Kasumi-1 (cell line): ENCODE data around the gene IRAG1.
"Not testable (repeated sequence)": the region's sequence is repeated elsewhere in the genome, so short reads cannot be mapped to it uniquely, and the experiment has no call there.

Experiments used
- DNase-seq, 2 experiments: peaks; one replicate each; lab custom pipeline; 2025; lab: John Stamatoyannopoulos, UW

The IRAG1 gene

DNA sequence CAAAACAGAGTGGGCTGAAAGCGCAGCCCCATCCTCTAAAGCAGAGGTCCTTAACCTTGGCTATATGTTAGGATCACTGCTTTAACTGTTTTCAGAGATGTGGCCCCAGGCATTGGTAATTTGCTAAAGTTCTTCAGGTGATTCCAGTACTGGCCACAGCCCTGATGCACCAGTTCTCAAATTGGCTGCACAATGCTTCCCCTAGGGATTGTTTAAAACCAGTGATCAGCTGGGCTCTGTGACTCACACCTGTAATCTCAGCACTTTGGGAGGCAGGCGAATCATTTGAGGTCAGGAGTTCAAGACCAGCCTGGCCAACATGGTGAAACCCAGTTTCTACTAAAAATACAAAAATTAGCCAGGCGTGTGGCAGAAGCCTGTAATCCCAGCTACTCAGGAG, 8.4 kb upstream of the IRAG1 start:
- DNase-seq = no peak

DNA sequence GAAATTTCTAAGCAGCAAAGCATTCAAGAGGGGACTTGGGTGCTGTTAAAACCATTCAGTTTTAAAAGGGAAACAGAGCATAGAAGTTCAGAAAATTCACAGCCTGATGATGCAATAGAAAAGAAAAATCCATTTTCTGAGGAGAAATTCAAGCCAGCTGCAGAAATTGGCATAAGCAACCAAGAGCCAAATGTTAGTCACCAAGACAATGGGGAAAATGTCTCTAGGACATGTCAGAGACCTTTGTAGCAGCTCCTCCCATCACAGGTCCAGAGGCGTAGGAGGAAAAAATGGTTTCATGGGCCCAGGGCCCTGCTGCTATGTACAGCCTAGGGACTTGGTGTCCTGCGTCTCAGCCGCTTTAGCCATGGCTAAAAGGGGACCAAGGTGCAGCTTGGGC, 5.5 kb upstream of the IRAG1 start:
- DNase-seq = no peak

GRCh38 chr11:10697323-10697620, 3.7 kb upstream of the IRAG1 start:
- no peak for DNase-seq

DNA sequence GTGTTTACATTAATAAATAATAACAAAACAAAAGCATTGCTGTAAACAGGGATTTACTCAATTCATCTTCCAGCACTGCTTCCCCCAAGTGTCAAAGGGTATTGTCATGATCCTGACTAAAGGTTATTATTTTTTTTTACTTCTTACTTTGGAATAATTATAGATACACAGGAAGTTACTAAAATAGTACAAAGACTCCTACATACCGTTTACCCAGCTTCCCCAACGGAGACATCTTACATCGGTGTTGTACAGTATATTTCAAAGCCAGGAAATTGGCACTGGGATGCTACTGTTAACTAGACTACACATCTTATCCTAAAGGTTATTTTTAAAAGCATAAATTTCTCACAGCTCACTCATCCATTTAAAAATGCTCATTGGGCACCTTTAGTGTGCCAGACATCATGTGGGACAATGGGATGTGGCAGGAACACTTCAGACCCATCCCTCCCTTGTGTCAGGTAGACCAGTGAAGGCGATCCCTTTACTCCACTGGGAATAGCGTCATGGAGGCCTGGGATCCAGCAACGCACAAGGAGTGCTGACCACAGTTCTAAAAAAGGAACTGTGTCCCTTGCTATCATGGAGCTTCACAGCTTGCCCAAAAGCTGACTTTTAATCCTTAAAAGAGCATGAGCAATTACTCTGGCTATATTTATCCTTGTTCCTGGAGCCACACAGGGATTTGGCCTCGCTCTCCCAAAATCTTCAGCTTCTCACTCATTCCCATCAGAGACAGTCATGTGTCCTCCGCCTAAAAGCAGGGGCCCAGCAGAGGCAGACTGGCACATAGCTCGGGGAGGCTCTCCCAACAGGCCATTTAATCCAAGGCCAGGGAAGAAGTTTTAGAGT, 3.1 kb upstream of the IRAG1 start:
- peak; percentile 11 to 19 for DNase-seq

DNA sequence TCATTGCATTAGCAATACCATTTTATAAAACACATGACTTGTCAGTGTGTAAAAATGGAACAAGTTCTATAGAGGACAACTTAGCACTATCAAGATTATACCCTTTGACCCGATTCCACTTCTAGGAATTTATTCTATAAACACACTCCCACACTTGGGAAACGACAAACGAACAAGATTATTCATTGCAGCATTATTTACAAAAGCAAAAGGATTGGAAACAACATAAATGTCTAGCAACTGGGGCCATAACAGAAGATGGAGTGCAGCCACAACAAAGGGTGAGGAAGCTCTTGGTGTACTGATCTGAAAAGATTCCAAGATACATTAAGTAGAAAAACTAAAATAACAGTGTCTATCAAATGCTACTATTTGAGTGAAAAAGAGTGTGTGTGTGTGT, 2.3 kb upstream of the IRAG1 start:
- no peak for DNase-seq

DNA sequence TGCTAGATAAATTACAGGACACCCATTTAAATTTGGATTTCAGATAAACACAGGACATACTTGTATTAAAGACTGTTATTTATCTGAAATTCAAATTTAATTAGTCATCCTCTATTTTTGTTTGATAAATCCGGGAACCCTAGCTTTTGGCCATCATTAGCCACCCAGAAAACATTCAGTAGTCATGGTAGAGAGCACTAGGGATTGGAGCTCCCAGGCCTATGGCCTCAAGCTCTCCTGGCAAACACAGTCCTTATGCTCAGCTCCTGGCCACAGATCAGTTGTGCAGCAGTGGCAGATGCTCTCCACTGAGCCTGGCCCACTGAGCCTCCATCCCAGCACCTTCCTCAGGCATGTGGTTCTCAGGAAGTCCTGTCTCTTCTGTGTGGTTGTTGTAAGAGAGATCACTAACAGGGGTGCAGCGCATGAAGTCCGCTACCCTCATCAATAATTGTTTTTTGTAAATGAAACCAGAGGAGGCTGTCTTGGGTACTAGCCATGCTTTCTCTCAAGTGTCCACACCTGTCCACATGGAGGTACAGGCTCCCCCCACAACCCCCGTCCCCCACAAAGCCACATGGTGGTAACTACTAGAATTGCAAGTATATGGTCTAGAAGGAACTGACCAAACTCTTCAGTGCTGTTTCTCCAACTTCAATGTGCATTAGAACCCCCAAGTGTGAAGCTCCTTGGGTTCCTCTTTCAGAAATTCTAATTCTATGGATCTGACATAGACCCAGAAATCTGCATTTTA, 1.1 kb upstream of the IRAG1 start:
- no peak for DNase-seq

GRCh38 chr11:10692531-10693115, 932 bp downstream of the IRAG1 start:
- DNase-seq = no peak

DNA sequence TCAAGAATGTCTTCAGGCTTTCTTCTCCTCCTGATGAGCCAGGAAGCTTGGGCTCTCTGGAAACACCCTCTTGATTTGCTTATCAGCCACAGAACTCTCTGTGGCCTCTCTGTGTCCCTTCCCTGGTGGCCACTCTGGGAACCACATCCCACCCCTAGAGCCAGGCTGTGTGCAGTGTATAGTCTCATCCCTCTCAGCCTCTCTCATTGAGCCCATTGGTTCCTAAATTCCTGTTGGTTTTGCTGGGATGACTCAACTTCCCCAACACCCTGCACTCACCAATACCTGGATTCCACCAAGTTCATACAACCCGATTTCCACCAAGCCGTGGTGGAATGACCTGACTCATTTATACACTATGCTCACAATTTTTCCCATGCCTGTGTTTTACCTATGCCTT, 5.2 kb downstream of the IRAG1 start:
- no peak for DNase-seq

- DNase-seq = peak in 1 of 2 experiments; percentile 10
These were observed 7.2 kb downstream of the IRAG1 start for GRCh38 chr11:10686311-10686710.

GRCh38 chr11:10683429-10683828, 10.1 kb downstream of the IRAG1 start:
- no peak for DNase-seq

DNA sequence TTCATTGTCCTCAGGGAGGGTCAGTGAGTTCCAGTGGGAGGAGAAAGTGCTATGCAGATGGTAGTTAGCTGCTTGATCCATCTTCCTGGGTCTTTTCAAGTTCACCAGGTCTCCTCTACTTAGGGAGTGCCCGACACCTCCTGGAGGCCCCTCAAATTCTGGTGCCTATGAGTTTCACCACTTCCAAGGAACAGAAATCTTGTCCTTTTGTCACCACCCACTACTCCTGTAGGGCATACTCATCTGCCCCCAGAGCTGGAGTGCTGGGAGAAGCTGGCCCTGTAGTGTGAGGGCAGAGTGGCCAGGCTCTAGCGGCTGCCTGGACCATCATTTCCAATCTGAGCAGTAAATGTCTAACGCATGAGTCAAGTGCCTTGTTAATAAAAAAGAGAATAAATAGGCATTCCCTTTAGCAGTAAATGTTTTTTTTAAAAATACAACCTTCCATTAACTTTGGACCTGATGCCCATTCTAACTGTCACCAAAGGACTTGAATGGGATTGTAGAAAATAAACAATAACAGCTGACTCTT, 12.5 kb downstream of the IRAG1 start:
- DNase-seq = no peak

DNA sequence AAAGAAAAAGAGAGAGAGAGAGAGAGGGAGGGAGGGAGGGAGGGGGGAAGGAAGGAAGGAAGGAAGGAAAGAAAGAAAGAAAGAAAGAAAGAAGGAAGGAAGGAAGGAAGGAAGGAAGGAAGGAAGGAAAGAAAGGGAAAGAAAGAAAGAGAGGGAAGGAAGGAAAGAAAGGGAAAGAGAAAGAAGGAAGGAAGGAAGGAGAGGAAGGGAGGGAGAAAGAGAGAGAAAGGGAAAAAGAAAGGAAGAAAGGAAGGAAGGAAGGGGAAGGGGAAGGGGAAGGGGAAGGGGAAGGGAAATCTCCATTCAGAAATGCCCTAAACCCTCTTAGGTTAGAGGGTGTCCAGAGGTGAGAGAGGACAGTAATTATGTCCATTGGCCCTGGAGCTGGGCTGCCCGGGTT, 13.3 kb downstream of the IRAG1 start:
- not testable (repeated sequence) for DNase-seq

DNA sequence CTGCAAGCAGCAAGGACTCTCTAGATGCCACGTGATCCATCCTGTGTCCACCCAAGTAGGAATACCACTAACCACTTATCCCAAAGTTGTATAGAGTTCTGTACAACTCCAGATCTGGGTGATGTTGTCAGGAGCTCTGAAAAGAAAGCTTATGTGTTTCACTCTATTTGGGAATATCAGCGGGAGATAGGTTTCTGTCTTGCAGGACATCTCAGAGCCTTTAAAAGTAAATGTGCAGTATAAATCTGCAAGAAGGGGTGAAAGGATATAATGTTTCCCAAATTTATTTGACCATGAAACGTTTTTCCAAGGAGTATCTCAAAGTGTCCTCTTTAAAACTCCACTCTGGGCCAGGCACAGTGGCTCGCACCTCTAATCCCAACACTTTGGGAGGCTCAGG, 13.9 kb downstream of the IRAG1 start:
- DNase-seq = no peak

GRCh38 chr11:10678101-10678500, 15.5 kb downstream of the IRAG1 start:
- no peak for DNase-seq

DNA sequence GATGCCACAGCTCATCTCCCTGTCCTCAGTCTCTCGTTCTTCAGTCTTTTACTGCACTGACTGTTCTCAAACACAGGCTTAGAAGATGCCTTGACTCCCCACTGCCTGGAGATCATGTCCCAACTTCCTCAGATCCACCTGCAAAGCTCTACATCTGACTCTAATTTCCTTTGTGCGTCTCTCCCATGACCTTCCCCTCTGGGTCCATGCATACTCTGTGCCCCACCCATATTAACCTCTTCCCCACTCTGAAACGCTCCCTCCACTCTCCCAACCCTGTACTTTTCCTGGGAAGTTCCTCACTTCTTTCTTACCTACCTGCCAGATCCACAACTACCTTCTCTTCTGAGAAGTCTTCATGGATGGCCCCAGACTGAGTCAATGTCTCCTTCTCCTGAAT, 16.6 kb downstream of the IRAG1 start:
- no peak for DNase-seq

DNA sequence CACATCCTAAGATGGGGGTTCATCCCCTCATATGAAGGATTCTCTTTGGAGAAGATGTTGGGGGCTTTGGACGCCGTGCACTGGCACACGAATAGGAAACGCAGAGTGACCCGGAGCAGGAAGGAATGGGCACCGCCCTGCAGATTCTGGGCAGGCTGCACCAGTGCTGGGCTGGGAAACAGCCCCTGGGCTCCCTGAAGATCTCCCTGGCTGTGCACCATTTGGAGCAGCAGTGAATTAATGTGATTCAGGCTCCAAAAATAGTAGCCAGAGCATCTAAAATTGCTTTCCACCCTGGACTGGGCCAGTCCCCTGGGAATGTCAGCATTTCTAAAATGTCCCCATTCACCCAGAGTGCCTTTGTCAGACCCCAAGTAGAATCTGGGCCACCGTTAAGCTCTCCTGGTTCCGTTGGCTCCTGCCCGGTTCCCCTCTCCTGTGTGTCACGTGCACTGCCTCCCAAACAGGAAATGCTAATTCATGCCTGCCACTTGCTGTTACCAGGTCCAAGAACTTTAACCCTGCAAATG, 18.6 kb downstream of the IRAG1 start:
- no peak for DNase-seq

DNA sequence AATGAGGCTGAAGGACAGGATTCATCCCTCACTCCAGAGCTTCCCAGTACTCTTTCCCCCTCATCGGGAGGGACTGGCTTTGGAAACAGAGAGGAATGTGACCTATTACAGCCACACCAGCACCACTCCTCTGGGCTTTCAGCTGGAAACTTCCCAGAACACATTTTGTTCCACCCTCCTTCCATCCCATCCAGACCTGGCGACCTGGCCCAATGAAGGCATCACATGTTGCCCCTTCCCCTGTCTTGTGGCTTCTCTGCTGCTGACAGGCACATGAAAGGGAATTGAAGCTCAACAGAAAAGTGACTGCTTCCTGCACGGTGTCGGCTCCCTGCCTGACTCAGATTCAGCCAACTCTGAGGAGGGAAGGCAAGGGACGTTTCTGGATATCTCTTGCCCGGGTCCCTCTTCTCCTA, 19.1 kb downstream of the IRAG1 start:
- no peak for DNase-seq

GRCh38 chr11:10673501-10674062, 20.0 kb downstream of the IRAG1 start:
- peak in 1 of 2 experiments; percentile 20 for DNase-seq

DNA sequence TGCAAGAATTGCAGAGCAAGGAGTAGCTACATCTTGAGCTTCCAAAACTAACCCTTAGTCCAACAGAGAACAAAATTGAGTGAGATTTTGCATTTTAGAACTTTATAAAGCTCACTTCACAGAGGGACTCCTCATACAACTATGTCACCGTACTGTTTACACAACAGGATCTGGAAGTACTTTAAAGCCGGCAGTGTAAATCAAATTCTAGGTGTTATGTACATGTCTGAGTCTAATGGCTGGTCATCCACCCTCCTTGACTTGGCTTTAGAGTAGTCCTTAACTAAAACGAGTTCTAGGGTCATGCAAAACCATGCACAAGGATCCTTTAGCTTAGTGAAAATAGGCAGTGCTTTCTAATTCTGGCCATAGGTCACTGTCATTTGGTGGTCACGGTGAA, 23.5 kb downstream of the IRAG1 start:
- no peak for DNase-seq

- no peak for DNase-seq
These were observed 24.1 kb downstream of the IRAG1 start for GRCh38 chr11:10669258-10670033.

- no peak for DNase-seq
These were observed 26.1 kb downstream of the IRAG1 start for GRCh38 chr11:10667521-10667885.
